Measurements from ENCODE around the gene KLC1. TPM values are rescaled to one million over a fixed set of nuclear protein-coding genes. Genes with fewer than 3 reads are reported as not detected.

KLC1 gene
- total and polyA plus RNA-seq, 2 of the 13 experiments (the other 11 are each of a cell fraction or from before 2014, with no cell fraction given): 53.2 to 63.5 TPM

- TF ChIP-seq UBTF (CRISPR knock-in tag; IDR thresholded peaks at IDR 0.05): peak; percentile 40; the same call in 1 of the 2 replicates
- TF ChIP-seq XRCC5 (optimal IDR thresholded peaks at IDR 0.05; ENCODE audit: low read length): no peak
- TF ChIP-seq NR2F6 (IDR thresholded peaks at IDR 0.05): no peak
- TF ChIP-seq NR2F6 (CRISPR knock-in tag; IDR thresholded peaks at IDR 0.05): peak; percentile 8; the same call in 1 of the 2 replicates
- peak; percentile 54 for TF ChIP-seq SAP130 (CRISPR knock-in tag; IDR thresholded peaks at IDR 0.05; ENCODE audit: low read depth)
- TF ChIP-seq ZNF747 (CRISPR knock-in tag; IDR thresholded peaks at IDR 0.05; ENCODE audit: borderline replicate concordance): 0 out of 2 replicates have a peak, but pooled peaks have one; percentile 13
- TF ChIP-seq SMAD1 (CRISPR knock-in tag; IDR thresholded peaks at IDR 0.05; ENCODE audit: borderline replicate concordance, low read depth): no peak
- no peak for TF ChIP-seq GABPA (IDR thresholded peaks at IDR 0.05; ENCODE audit: low read depth, low read length)
- peak; percentile 78 for TF ChIP-seq GABPA (CRISPR knock-in tag; IDR thresholded peaks at IDR 0.05; ENCODE audit: low read depth)
Measured at GRCh38 chr14:103626146-103626850, 2.7 kb upstream of the KLC1 start (continued).

GRCh38 chr14:103627073-103628025 lies 1.7 kb upstream of the KLC1 start:
- CTCF ChIA-PET (ENCODE audit: low intra/inter-chr PET ratio, low total read pairs): no interaction called here
- no TSS peak for BruUV-seq (replicated peaks)
- DNase-seq (ENCODE audit: low spot score) (no peak), FAIRE-seq (no peak), ATAC-seq (0 out of 3 replicates have a peak, but pooled peaks have one; percentile 1)
- H3K4me2 ChIP-seq (ENCODE audit: low read depth, low read length): peak overlapping the region; percentile 96
- peaks cover 25% of the 10 kb centered on the region for H3K79me2 ChIP-seq (ENCODE audit: insufficient read depth, low read length)
- peak overlapping the region; percentile 87 for H3K27ac ChIP-seq (ENCODE audit: extremely low read length, insufficient read depth, low read length)
- no peaks in the 10 kb centered on the region for H3K36me3 ChIP-seq (replicated peaks in 1 of 2; ENCODE audit: control insufficient read depth in 1 of 2, insufficient read depth in 2 of 2, low read length in 2 of 2)
- peak overlapping the region; percentile 94 for H3K9ac ChIP-seq (ENCODE audit: insufficient read depth, low read depth, low read length)
- WGBS (ENCODE audit: low lambda C conversion rate): 63% methylated on average over 14 of the region's 16 CpGs
- no peak for TF ChIP-seq ZNF570 (CRISPR knock-in tag; IDR thresholded peaks at IDR 0.05; ENCODE audit: borderline replicate concordance)
- no peak for TF ChIP-seq HMGXB4 (CRISPR knock-in tag; IDR thresholded peaks at IDR 0.05; ENCODE audit: borderline replicate concordance in 1 of 2, low read depth in 1 of 2)
- peak; percentile 88 for TF ChIP-seq ZNF460 (CRISPR knock-in tag; IDR thresholded peaks at IDR 0.05; ENCODE audit: borderline replicate concordance)
- TF ChIP-seq ZMYM3 (CRISPR knock-in tag; IDR thresholded peaks at IDR 0.05): 0 out of 2 replicates have a peak, but pooled peaks have one; percentile 29
- no peak for TF ChIP-seq SYNCRIP (IDR thresholded peaks at IDR 0.05; ENCODE audit: insufficient read depth, low read depth, low read length)
- peak overlapping the region; percentile 86 to 99 (median 98) for H3K4me3 ChIP-seq (replicated peaks in 1 of 3; ENCODE audit: insufficient read depth in 1 of 3, low read depth in 2 of 3, low read length in 3 of 3)
- H3K4me1 ChIP-seq (ENCODE audit: insufficient read depth, low read length): peaks cover 65% of the 10 kb centered on the region
- POLR2A ChIA-PET: interaction anchor here (2.4 kb wide), 1 partner anchor 66 kb away, joined by 8 read pairs; the partner anchor contains the start of gene BAG5
- H4K20me1 ChIP-seq (ENCODE audit: insufficient read depth, low read length): peaks cover 18% of the 10 kb centered on the region
- in situ Hi-C loops (cut with HindIII; ENCODE audit: extremely low pct_ligation_motif_present, low pct_unique_long_range_greater_than_20kb) (no loop called here), intact Hi-C loops (cut with micrococcal nuclease; ENCODE audit: unreplicated experiment) (no loop called here)
- no peaks in the 10 kb centered on the region for H3K9me3 ChIP-seq (ENCODE audit: low read length)
- no peaks in the 10 kb centered on the region; a peak in 1 of 5 replicates for H3K27me3 ChIP-seq (ENCODE audit: control insufficient read depth in 1 of 2, insufficient read depth in 2 of 2, low read length in 2 of 2)
- H2AFZ ChIP-seq (ENCODE audit: low read length): no peak overlapping the region

Data from HepG2 (cell line).